Measurements from ENCODE around the gene MCC.

DNA sequence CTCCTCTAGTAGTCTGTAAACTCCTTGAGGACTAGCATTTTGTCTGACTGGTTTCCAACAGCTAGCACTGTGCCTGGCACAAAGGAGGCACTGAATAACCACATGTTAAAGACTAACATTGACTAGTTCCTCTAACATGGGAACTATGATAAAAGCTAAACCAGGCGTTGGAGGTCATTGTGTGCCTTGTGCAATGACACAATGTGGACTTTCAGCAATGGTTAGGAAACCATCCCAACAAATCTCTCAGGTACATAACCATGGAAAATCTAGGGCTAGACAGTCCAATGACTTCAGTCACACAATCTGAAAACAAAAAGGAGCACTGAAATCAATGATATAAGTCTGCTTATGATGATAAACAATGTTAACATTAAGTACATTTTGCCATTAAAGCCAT, 311.0 kb downstream of the MCC start:
- no peak for TF ChIP-seq YY1 (IDR thresholded peaks at IDR 0.05; ENCODE audit: insufficient read depth, insufficient read length)
- no peak for TF ChIP-seq ZNF274 (IDR thresholded peaks at IDR 0.05; ENCODE audit: low read depth, low read length)
